Measurements from ENCODE around the gene UPB1. TPM values are rescaled to one million over a fixed set of nuclear protein-coding genes. Genes with fewer than 3 reads are reported as not detected.
A peak's percentile ranks its signal among the peaks of the same experiment; 100 is the strongest.
"Not testable (repeated sequence)": the region's sequence is repeated elsewhere in the genome, so short reads cannot be mapped to it uniquely, and the experiment has no call there.

Gene UPB1
- polyA plus RNA-seq, 3 donors from 2014 or later: not detected

DNA sequence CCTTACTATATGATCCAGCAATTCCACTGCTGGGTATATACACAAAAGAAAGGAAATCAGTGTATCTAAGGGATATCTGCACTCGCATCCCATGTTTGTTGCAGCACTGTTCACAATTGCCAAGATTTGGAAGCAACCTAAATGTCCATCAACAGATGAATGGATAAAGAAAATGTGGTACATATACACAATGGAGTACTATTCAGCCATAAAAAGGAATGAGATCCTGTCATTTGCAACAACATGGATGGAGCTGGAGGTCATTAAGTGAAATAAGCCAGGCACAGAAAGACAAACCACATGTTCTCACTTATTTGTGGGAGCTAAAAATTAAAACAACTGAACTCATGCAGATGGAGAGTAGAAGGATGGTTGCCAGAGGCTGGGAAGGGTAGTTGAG, 5.7 kb upstream of the UPB1 start:
- not testable (repeated sequence) for DNase-seq, H3K36me3 Mint-ChIP-seq, H3K27ac Mint-ChIP-seq, H3K4me1 Mint-ChIP-seq, H3K9me3 Mint-ChIP-seq, H3K4me3 Mint-ChIP-seq
- peaks cover 0 to 20% (median 14%) of the 10 kb centered on the region in 3 donors for H3K27me3 Mint-ChIP-seq (ENCODE audit: low read depth in 3 of 3)

DNA sequence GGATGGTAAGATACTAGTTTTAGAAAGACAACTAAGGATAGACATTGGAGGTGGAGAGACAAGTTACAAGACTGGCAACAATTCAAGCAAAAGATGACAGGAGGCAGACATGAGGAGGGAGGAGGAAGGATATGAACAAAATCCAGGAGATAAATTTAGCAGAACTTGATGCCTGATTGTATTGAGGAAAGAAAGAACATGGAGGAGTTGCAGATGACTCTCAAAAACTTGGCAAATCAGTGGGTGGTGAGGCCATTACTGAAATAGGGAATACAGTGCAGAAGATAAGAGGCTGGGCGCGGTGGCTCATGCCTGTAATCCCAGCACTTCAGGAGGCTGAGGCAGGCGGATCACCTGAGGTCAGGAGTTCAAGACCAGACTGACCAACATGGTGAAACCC, 2.7 kb upstream of the UPB1 start:
- no peak for DNase-seq
- H3K36me3 Mint-ChIP-seq: peaks cover 0 to 6% (median 0%) of the 10 kb centered on the region in 3 donors
- H3K4me3 Mint-ChIP-seq: no peak overlapping the region
- peaks cover 0 to 22% (median 19%) of the 10 kb centered on the region in 3 donors for H3K27me3 Mint-ChIP-seq (ENCODE audit: low read depth in 3 of 3)
- no peak overlapping the region for H3K27ac Mint-ChIP-seq
- no peaks in the 10 kb centered on the region for H3K4me1 Mint-ChIP-seq
- H3K9me3 Mint-ChIP-seq: no peaks in the 10 kb centered on the region

DNA sequence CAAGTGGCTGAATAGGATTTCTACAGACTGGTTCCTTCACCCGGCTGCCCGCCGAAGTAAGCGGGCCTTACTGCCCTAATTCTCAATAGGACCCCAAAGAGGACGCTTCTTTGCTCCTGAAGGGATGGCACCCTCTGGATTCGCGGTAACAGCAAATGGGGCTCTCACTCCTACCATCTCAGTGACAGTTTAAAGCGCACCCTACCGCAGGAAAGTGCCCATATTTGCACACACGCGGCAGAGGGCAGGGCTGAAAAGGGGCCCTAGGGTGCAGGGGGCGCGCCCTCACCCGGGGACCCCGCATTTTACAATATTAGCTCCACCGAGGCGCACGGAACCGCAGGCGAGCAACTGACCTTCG, 985 bp upstream of the UPB1 start:
- H3K36me3 Mint-ChIP-seq: peaks cover 0 to 6% (median 0%) of the 10 kb centered on the region in 3 donors
- H3K27me3 Mint-ChIP-seq (ENCODE audit: low read depth in 3 of 3): peaks cover 0 to 26% (median 19%) of the 10 kb centered on the region in 3 donors
- no peak for DNase-seq
- no peak overlapping the region for H3K27ac Mint-ChIP-seq
- no peak overlapping the region for H3K4me3 Mint-ChIP-seq
- H3K4me1 Mint-ChIP-seq: no peaks in the 10 kb centered on the region
- H3K9me3 Mint-ChIP-seq: no peaks in the 10 kb centered on the region

DNA sequence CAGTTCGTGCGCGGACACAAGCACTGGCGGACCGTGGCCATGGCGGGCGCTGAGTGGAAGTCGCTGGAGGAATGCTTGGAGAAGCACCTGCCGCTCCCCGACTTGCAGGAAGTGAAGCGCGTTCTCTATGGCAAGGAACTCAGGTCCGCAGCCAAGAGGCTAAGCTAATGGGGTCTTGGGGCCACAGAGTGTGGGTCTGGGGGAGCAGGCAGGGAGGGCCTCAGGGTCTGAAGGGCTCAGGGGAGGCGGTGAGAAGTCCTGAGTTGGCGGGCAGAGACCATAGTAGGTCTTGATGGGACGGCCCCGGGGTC, 188 bp downstream of the UPB1 start:
- Mint-ChIP-seq H3K27ac (no peak overlapping the region), H3K4me1 (no peaks in the 10 kb centered on the region), H3K4me3 (no peak overlapping the region), H3K36me3 (peaks cover 0 to 6% (median 0%) of the 10 kb centered on the region in 3 donors), H3K27me3 (ENCODE audit: low read depth in 3 of 3) (peaks cover under 1 to 24% (median 20%) of the 10 kb centered on the region in 3 donors), H3K9me3 (no peaks in the 10 kb centered on the region)
- no peak for DNase-seq

DNA sequence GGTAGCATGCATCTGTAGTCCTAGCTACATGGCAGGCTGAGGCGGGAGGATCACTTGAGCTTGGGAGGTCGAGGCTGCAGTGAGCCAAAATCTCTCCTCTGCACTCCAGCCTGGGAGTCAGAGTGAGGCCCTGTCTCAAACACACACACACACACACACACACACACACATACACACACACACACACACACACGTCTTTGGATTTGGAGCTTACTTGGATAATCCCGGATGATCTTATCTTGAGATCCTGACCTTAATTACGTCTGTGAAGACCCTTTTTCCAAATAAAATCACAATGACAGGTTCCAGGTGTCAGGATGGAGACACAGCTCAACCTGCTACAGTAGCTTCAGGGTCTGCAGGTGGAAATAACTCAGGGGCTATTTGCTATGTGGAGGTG, 1.1 kb downstream of the UPB1 start:
- H3K4me1 Mint-ChIP-seq: no peaks in the 10 kb centered on the region
- H3K36me3 Mint-ChIP-seq: peaks cover 0 to 6% (median 0%) of the 10 kb centered on the region in 3 donors
- no peak overlapping the region for H3K27ac Mint-ChIP-seq
- no peak for DNase-seq
- no peaks in the 10 kb centered on the region for H3K9me3 Mint-ChIP-seq
- H3K4me3 Mint-ChIP-seq: no peak overlapping the region
- H3K27me3 Mint-ChIP-seq (ENCODE audit: low read depth in 3 of 3): peaks cover 2 to 24% (median 17%) of the 10 kb centered on the region in 3 donors

DNA sequence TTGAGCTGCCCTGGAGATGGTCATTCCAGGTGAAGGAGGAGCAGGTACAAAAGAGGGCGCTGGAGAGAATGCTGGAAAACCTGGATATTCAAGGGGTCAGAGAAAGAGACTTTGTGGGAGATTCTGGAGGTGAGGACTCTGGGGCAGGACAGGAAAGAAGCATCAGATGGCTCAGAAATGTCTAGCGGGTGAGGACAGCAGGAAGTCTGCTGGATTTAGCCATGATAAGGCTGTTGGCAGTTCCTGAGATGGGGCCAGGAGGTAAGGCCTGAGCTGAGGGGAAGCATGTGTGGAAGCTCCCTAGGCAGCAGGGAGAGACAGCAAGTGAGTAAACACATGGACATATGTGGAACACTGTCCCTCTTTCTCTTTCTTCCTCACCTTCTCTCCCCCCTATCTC, 1.5 kb downstream of the UPB1 start:
- Mint-ChIP-seq H3K9me3 (no peaks in the 10 kb centered on the region), H3K27me3 (ENCODE audit: low read depth in 3 of 3) (peaks cover 2 to 20% (median 17%) of the 10 kb centered on the region in 3 donors), H3K4me3 (no peak overlapping the region), H3K27ac (no peak overlapping the region), H3K4me1 (no peaks in the 10 kb centered on the region), H3K36me3 (peaks cover 0 to 6% (median 0%) of the 10 kb centered on the region in 3 donors)
- no peak for DNase-seq

DNA sequence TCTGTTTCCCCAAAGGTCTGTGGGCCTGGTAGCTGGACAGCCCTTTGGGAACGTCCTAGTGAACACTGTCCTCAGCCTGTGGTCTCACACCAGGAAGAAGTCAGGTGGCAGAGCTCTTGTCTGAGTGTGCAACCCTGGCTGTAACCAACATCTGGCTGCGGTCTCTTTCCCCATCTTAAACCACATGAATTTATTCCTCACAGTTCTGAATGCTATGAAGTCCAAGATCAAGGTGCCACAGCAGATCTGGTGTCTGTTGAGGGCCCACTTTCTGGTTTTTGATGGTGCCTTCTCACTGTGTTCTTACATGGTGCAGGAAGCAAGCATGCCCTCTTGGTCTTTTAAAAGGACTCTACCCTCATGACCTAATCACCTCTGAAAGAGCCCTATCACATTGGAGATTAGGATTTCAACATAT, 2.7 kb downstream of the UPB1 start:
- Mint-ChIP-seq H3K27ac (peak overlapping the region in 2 of 6 donors; percentile 6 to 21), H3K36me3 (no peaks in the 10 kb centered on the region), H3K27me3 (ENCODE audit: low read depth in 3 of 3) (peaks cover 7 to 18% (median 14%) of the 10 kb centered on the region in 3 donors), H3K4me3 (no peak overlapping the region), H3K4me1 (no peaks in the 10 kb centered on the region), H3K9me3 (no peaks in the 10 kb centered on the region)
- DNase-seq: no peak

DNA sequence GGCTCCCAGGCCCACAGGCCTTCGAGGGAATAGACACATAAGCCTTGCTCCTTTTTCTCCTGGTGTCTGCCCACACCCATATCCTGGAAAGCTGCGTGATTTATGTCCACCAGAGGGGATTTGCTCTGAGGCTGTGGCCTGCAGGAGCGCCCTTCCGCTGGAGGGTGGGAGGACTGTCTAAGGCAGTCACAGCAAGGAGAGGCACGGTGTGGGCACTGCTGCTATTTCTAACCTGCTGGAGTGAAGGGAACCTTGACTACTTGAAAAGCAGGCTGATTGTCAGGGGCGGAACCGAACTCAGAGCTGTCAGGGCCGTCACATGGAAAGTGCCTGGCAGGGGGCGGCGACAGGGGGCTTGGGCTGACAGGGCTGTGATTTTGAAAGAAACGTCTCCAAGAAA, 3.7 kb downstream of the UPB1 start:
- H3K9me3 Mint-ChIP-seq: no peaks in the 10 kb centered on the region
- H3K27me3 Mint-ChIP-seq (ENCODE audit: low read depth in 3 of 3): peaks cover 7 to 11% (median 7%) of the 10 kb centered on the region in 3 donors
- no peaks in the 10 kb centered on the region for H3K36me3 Mint-ChIP-seq
- no peak overlapping the region for H3K4me3 Mint-ChIP-seq
- no peak for DNase-seq
- no peak overlapping the region for H3K27ac Mint-ChIP-seq
- H3K4me1 Mint-ChIP-seq: peaks cover 2 to 9% of the 10 kb centered on the region in 2 donors

DNA sequence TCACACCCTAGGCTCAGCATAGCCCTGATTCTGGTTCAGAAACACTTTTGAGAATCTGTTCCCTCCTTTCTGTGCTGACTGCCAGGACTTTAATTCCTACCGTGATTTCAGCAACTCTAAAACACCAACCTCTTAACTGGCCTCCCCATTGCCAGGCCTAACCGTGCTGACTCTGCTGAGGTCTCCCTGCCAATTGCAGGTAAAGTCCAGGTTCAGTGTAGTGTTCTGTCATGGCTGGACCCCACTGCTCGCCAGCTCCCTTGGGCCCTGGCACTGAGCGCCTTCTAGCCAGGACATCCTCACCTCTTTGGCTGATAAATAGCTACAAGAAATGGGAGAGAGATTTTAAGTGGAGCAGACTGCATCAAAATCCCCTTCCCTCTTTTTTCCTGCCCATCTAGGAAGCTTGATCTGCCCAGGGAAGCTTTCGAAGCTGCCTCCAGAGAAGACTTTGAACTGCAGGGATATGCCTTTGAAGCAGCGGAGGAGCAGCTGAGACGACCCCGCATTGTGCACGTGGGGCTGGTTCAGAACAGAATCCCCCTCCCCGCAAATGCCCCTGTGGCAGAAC, 4.7 kb downstream of the UPB1 start:
- Mint-ChIP-seq H3K4me3 (no peak overlapping the region), H3K36me3 (no peaks in the 10 kb centered on the region), H3K9me3 (no peaks in the 10 kb centered on the region), H3K27ac (no peak overlapping the region), H3K4me1 (peaks cover 2 to 9% of the 10 kb centered on the region in 2 donors), H3K27me3 (ENCODE audit: low read depth in 3 of 3) (peaks cover 6 to 7% (median 7%) of the 10 kb centered on the region in 3 donors)
- no peak for DNase-seq

DNA sequence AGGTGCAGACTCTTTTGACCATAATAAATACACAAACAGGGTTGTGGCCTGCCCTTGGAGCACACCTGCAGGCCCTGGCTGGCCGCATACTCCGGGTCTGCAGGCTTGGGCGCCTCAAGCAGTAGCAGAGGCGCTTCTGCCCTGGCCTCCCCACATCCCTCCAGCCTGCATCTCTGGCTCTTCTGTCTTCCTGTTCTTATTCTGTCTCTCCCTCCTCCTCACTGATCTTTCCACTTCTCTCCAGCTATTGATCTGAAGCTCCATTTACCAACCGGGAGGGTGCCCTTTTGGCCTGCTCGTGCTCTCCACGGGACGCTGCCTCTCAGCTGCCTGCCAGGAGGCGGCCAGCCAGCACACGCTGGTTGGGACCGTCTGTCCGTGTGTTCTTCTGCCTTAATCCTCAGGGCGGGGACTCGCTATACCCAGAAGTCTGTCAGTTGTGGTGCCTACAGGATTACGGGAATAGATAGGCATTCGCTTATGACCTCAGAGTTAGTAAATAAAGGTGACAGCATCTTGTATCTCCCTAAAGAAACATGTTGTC, 5.2 kb downstream of the UPB1 start:
- Mint-ChIP-seq H3K9me3 (no peaks in the 10 kb centered on the region), H3K36me3 (no peaks in the 10 kb centered on the region), H3K4me1 (peaks cover 2 to 9% of the 10 kb centered on the region in 2 donors), H3K27me3 (ENCODE audit: low read depth in 3 of 3) (peaks cover 4 to 7% (median 7%) of the 10 kb centered on the region in 3 donors), H3K4me3 (no peak overlapping the region), H3K27ac (no peak overlapping the region)
- no peak for DNase-seq

DNA sequence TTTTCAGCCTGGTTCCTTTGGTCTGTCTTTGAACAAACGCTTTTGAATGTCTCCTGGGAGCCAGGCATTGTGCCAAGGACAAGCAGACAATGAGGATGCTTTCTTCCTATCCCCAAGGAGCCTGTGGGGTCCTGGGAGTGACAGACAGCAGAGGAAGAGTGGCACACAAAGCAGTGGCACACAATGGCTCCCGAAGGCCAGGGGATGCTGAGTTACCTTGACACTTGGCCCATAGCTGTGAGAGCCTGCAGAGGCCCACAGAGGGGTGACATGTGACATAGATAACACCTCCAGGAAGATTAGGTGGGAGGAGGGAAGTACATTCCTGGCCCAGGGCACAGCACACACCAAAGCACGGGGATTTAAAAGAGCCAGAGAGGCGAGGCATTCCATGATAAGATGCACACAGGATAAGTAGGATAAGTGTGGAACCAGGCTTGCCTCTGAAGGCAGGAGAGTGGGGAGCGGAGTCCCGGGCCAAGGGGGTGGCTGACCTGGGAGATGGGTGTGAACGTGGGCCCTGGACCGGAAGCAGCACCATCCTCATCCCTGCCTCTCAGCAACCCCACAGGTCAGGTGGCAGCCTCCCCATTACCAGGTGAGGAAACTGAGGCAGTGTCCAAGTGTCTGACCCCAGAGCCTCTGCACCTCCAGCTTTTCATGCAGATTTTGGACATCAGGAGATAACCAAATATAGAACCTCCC, 6.3 kb downstream of the UPB1 start:
- DNase-seq: no peak
- H3K4me3 Mint-ChIP-seq: no peak overlapping the region
- no peaks in the 10 kb centered on the region for H3K9me3 Mint-ChIP-seq
- no peak overlapping the region for H3K27ac Mint-ChIP-seq
- H3K4me1 Mint-ChIP-seq: peaks cover 2 to 9% of the 10 kb centered on the region in 2 donors
- peaks cover 3 to 7% (median 5%) of the 10 kb centered on the region in 3 donors for H3K27me3 Mint-ChIP-seq (ENCODE audit: low read depth in 3 of 3)
- H3K36me3 Mint-ChIP-seq: no peaks in the 10 kb centered on the region

DNA sequence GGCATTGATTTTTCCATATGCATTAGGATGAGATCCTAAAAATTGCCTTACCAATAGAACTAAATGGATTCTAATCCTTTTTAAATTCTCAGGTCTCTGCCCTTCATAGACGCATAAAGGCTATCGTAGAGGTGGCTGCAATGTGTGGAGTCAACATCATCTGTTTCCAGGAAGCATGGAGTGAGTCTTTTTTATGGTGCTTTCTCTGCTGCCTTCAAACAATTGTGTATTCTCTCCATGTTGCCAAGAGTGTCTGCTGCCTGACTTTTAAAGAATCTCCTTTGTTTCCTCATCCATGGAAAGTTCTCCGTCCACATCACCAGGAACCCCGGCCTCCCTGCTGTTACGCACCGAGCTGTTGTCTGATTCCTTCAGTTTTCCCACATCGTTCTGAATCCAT, 6.9 kb downstream of the UPB1 start:
- no peak for DNase-seq
- Mint-ChIP-seq H3K4me3 (no peak overlapping the region), H3K4me1 (peaks cover 2 to 9% of the 10 kb centered on the region in 2 donors), H3K9me3 (no peaks in the 10 kb centered on the region), H3K27ac (no peak overlapping the region), H3K36me3 (no peaks in the 10 kb centered on the region), H3K27me3 (ENCODE audit: low read depth in 3 of 3) (peaks cover 2 to 7% (median 5%) of the 10 kb centered on the region in 3 donors)

DNA sequence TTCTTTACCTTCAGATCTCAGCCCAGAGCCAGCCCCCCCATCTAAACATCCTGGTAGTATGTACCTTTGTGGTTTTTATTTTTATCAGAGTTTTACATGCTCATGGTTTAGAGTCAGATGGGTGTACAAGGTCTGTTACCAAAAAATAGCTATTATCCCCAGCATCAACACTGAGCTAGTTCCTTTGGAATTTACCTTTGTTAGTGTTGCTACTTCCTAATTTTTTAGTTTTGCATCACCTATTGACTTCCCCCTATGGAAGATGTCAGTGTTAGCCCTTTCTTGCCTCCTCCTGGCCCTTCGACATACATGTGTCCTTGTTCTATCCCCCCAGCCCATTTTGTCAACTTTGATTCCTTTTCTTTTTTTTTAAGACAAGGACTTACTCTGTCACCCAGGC, 7.4 kb downstream of the UPB1 start:
- Mint-ChIP-seq H3K9me3 (no peaks in the 10 kb centered on the region), H3K27me3 (ENCODE audit: low read depth in 3 of 3) (peaks cover 2 to 7% (median 5%) of the 10 kb centered on the region in 3 donors), H3K4me1 (peaks cover 2 to 9% of the 10 kb centered on the region in 2 donors), H3K27ac (no peak overlapping the region), H3K36me3 (no peaks in the 10 kb centered on the region), H3K4me3 (no peak overlapping the region)
- DNase-seq: no peak

DNA sequence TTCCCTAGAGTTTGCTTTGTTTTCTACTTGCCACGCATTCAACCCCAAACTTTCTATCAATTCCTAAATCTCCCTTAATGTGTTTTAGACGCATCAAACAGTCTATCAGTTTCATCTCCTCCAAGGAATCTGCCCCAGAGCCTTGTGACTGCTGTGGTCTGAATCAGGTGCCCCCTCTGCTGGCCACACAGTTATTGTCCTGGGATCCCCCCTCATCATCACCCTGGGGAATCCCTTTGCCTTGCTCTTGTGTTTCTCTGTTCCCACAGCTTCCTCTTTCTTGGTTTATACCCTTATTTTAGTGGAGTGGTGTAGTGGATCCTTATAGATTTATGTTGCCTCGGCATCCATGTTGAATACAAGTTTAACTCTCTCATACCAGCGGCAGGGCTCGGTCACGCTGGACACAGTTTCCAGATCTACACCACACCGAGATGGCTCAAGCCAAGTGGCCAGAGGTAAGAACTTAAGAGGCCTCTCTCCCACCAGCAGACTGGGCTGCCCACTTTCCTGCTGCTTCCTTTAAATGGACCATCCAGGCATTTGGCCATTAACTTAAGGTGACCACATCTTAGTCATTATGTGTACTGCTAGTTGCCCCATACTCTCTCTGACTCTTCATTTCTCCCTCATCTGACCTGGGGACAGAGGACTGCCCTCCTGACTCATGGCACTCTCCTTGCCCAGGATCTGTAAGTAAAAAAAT, 8.2 kb downstream of the UPB1 start:
- no peak overlapping the region for H3K4me3 Mint-ChIP-seq
- peak; percentile 30 to 48 (median 35) for DNase-seq
- peaks cover 2 to 9% of the 10 kb centered on the region in 2 donors for H3K4me1 Mint-ChIP-seq
- H3K36me3 Mint-ChIP-seq: no peaks in the 10 kb centered on the region
- H3K27ac Mint-ChIP-seq: peak overlapping the region in 1 of 6 donors; percentile 26
- no peaks in the 10 kb centered on the region for H3K9me3 Mint-ChIP-seq
- peaks cover 2 to 7% (median 3%) of the 10 kb centered on the region in 3 donors for H3K27me3 Mint-ChIP-seq (ENCODE audit: low read depth in 3 of 3)

Data from immature natural killer cell (primary cell).